HepG2 (cell line): ENCODE measurements around the gene SEBOX. TPM values are rescaled to one million over a fixed set of nuclear protein-coding genes. Genes with fewer than 3 reads are reported as not detected.

Experiments
- AHR ChIP-seq: IDR thresholded peaks from 2 replicates; pipeline ENCODE4 v1.6.1; 2018; ENCODE audit warnings: missing genetic modification reagents, missing compliant biosample characterization
- ARHGAP35 ChIP-seq: sonication (generic); formaldehyde crosslinking; IDR thresholded peaks from 2 replicates; pipeline ENCODE4 v1.9.0; 2022; ENCODE audit warnings: mild to moderate bottlenecking, inconsistent platforms, moderate library complexity, missing genetic modification reagents, borderline replicate concordance
- BCL6 ChIP-seq: IDR thresholded peaks from 2 replicates; pipeline ENCODE4 v1.6.1; 2016; ENCODE audit warnings: missing genetic modification reagents, missing compliant biosample characterization
- BORCS8-MEF2B ChIP-seq: sonication (generic); formaldehyde crosslinking; IDR thresholded peaks from 2 replicates; pipeline ENCODE4 v1.8.0; 2022; ENCODE audit warnings: mild to moderate bottlenecking, missing genetic modification reagents
- CREM ChIP-seq, 2 experiments: sonication (generic) in 1 of 2; formaldehyde crosslinking in 1 of 2; IDR thresholded peaks; 2 replicates each; pipeline versions ENCODE4 v1.4.0 to v1.6.1; 2016 to 2020; ENCODE audit warnings: antibody characterized with exemption in 1 of 2, mild to moderate bottlenecking in 1 of 2, missing genetic modification reagents in 1 of 2
- MBD4 ChIP-seq: IDR thresholded peaks from 2 replicates; pipeline ENCODE4 v1.6.1; 2012; ENCODE audit warnings: low read length, inconsistent platforms, borderline replicate concordance
- POGZ ChIP-seq: sonication (generic); formaldehyde crosslinking; IDR thresholded peaks from 2 replicates; pipeline ENCODE4 v1.4.0; 2020; ENCODE audit warnings: mild to moderate bottlenecking, missing genetic modification reagents
- RAD51 ChIP-seq: fragments of 450-650 bp; IDR thresholded peaks from 2 replicates; pipeline ENCODE4 v1.6.1; 2016; ENCODE audit warnings: borderline replicate concordance
- YY1 ChIP-seq: IDR thresholded peaks from 2 replicates; pipeline ENCODE4 v1.6.1; 2011; ENCODE audit warnings: low read length, low read depth, moderate library complexity, mild to moderate bottlenecking; ENCODE audit not compliant: insufficient read depth, insufficient replicate concordance
- ZNF101 ChIP-seq: sonication (generic); formaldehyde crosslinking; IDR thresholded peaks from 2 replicates; pipeline ENCODE4 v1.4.0; 2020; ENCODE audit warnings: mild to moderate bottlenecking, low read depth, missing genetic modification reagents, borderline replicate concordance
- ZNF317 ChIP-seq: sonication (generic); formaldehyde crosslinking; IDR thresholded peaks from 2 replicates; pipeline ENCODE4 v1.5.0; 2020; ENCODE audit warnings: mild to moderate bottlenecking, missing genetic modification reagents
- ZNF460 ChIP-seq: sonication (generic); formaldehyde crosslinking; IDR thresholded peaks from 2 replicates; pipeline ENCODE4 v1.5.1; 2020; ENCODE audit warnings: missing genetic modification reagents, mild to moderate bottlenecking, borderline replicate concordance
- ZNF598 ChIP-seq: sonication (generic); formaldehyde crosslinking; IDR thresholded peaks from 2 replicates; pipeline ENCODE4 v1.5.1; 2020; ENCODE audit warnings: mild to moderate bottlenecking, missing genetic modification reagents, borderline replicate concordance
- ZNF75D ChIP-seq: sonication (generic); formaldehyde crosslinking; IDR thresholded peaks from 2 replicates; pipeline ENCODE4 v1.8.1; 2023; ENCODE audit warnings: missing genetic modification reagents, mild to moderate bottlenecking, borderline replicate concordance
- ZNF766 ChIP-seq: sonication (generic); formaldehyde crosslinking; IDR thresholded peaks from 2 replicates; pipeline ENCODE4 v1.5.0; 2020; ENCODE audit warnings: missing genetic modification reagents, borderline replicate concordance
- ZNF788 ChIP-seq: sonication (generic); formaldehyde crosslinking; IDR thresholded peaks from 2 replicates; pipeline ENCODE4 v1.5.0; 2020; ENCODE audit warnings: mild to moderate bottlenecking, missing genetic modification reagents, borderline replicate concordance
- ZSCAN21 ChIP-seq: sonication (generic); formaldehyde crosslinking; IDR thresholded peaks from 2 replicates; pipeline ENCODE4 v1.8.0; 2022; ENCODE audit warnings: mild to moderate bottlenecking, missing genetic modification reagents, moderate library complexity, borderline replicate concordance
- ZSCAN9 ChIP-seq: IDR thresholded peaks from 2 replicates; pipeline ENCODE4 v1.6.1; 2016; ENCODE audit warnings: borderline replicate concordance
- polyA plus RNA-seq, 8 experiments: library from polyadenylated mRNA; depleted of rRNA in 3 of 8; stranded (reverse) in 7 of 8; unstranded in 1 of 8; fragments of >200 nt; fragmentation: Illumina TruSeq in 4 of 8; extraction: Trizol in 4 of 8; gene quantifications; 2 replicates each; pipeline versions ENCODE4 v1.2.1 to v1.2.3, GENCODE V29; 2011 to 2016; ENCODE audit warnings: low read depth in 4 of 8, missing spikeins in 1 of 8, mixed read lengths in 1 of 8; ENCODE audit not compliant: insufficient read depth in 1 of 8
- total RNA-seq, 5 experiments: library from RNA; depleted of rRNA; stranded (reverse); fragments of >200 nt; fragmentation: Illumina TruSeq; extraction: Trizol; gene quantifications; 2 replicates each; pipeline ENCODE4 v1.2.3, GENCODE V29; 2016; ENCODE audit warnings: low read depth in 1 of 5
- TF ChIP-seq, protein P1 (sequence below): IDR thresholded peaks from 2 replicates; pipeline ENCODE4 v1.6.1; 2016; ENCODE audit warnings: missing compliant biosample characterization, missing genetic modification reagents, borderline replicate concordance
- TF ChIP-seq, protein P2 (sequence below): IDR thresholded peaks from 2 replicates; pipeline ENCODE4 v1.6.1; 2012; ENCODE audit warnings: low read depth, low read length, improper control_type of control experiment
- TF ChIP-seq, protein P3 (sequence below): sonication (generic); formaldehyde crosslinking; IDR thresholded peaks from 2 replicates; pipeline ENCODE4 v1.4.0; 2020; ENCODE audit warnings: missing genetic modification reagents
- TF ChIP-seq, protein P4 (sequence below): sonication (generic); formaldehyde crosslinking; IDR thresholded peaks from 2 replicates; pipeline ENCODE4 v1.5.0; 2020; ENCODE audit warnings: missing genetic modification reagents, mild to moderate bottlenecking, borderline replicate concordance

SEBOX gene
- total and polyA plus RNA-seq, 2 of the 13 experiments (the other 11 are each of a cell fraction or from before 2014, with no cell fraction given): not detected

DNA sequence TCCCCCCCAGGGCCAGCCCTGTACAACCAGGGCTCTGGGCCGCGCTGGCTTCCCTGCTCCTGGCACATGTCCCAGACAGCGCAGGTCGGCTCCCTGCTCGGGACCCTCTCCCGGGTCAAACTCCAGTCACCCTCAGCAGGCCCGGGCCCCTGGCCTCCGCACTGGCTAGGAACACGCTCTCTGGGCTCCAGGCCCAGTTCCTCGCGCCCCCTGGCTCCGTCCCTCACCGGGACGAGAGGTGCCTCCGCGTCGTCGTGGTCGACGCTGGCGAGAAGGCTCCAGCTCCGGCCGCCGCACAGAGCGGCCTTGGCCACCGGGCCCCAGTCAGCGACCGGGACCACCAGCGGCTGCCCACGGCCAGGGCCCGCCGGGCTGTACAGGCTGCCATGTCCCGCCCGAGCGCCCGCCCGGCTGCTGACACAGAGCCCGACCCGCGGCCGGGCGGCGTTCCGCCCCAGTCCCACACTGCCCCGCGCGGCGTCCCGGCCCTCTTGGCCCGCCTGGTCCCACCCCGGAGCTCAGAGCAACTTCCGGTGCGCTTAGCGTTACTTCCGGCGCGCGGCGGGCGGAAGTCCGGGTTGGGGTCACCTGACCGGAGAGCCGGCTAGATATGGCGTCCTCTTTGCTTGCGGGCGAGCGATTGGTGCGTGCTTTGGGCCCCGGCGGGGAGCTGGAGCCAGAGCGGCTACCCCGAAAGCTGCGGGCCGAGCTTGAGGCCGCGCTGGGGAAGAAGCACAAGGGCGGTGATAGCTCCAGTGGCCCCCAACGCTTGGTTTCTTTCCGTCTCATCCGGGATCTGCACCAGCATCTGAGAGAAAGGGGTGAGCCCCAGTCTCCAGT is 7.7 kb downstream of the SEBOX start, which contains the start of gene POLDIP2 (continued):
- TF ChIP-seq CREM (IDR thresholded peaks at IDR 0.05): peak; percentile 85
- no peak for TF ChIP-seq CREM (CRISPR knock-in tag; IDR thresholded peaks at IDR 0.05)
- no peak for TF ChIP-seq MBD4
- 0 out of 2 replicates have a peak, but pooled peaks have one; percentile 48 for TF ChIP-seq ZNF101 (CRISPR knock-in tag)
- TF ChIP-seq ZNF460: no peak
- TF ChIP-seq, protein P1, sequence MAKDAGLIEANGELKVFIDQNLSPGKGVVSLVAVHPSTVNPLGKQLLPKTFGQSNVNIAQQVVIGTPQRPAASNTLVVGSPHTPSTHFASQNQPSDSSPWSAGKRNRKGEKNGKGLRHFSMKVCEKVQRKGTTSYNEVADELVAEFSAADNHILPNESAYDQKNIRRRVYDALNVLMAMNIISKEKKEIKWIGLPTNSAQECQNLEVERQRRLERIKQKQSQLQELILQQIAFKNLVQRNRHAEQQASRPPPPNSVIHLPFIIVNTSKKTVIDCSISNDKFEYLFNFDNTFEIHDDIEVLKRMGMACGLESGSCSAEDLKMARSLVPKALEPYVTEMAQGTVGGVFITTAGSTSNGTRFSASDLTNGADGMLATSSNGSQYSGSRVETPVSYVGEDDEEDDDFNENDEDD (CRISPR knock-in tag): peak; percentile 43; the same call in 1 of the 2 replicates
- peak; percentile 27 for TF ChIP-seq ZSCAN21
- TF ChIP-seq AHR (CRISPR knock-in tag): no peak
- TF ChIP-seq BORCS8-MEF2B (CRISPR knock-in tag): peak; percentile 91
- peak; percentile 71; the same call in 1 of the 2 replicates for TF ChIP-seq ZNF766 (CRISPR knock-in tag)
- TF ChIP-seq, protein P2, sequence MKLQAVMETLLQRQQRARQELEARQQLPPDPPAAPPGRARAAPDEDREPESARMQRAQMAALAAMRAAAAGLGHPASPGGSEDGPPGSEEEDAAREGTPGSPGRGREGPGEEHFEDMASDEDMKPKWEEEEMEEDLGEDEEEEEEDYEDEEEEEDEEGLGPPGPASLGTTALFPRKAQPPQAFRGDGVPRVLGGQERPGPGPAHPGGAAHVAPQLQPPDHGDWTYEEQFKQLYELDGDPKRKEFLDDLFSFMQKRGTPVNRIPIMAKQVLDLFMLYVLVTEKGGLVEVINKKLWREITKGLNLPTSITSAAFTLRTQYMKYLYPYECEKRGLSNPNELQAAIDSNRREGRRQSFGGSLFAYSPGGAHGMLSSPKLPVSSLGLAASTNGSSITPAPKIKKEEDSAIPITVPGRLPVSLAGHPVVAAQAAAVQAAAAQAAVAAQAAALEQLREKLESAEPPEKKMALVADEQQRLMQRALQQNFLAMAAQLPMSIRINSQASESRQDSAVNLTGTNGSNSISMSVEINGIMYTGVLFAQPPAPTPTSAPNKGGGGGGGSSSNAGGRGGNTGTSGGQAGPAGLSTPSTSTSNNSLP: no peak
- peak; percentile 56 for TF ChIP-seq ARHGAP35 (CRISPR knock-in tag)
- TF ChIP-seq ZNF788 (CRISPR knock-in tag): peak; percentile 93; the same call in 1 of the 2 replicates
- no peak for TF ChIP-seq ZNF317
- TF ChIP-seq ZSCAN9: no peak
- TF ChIP-seq, protein P3, sequence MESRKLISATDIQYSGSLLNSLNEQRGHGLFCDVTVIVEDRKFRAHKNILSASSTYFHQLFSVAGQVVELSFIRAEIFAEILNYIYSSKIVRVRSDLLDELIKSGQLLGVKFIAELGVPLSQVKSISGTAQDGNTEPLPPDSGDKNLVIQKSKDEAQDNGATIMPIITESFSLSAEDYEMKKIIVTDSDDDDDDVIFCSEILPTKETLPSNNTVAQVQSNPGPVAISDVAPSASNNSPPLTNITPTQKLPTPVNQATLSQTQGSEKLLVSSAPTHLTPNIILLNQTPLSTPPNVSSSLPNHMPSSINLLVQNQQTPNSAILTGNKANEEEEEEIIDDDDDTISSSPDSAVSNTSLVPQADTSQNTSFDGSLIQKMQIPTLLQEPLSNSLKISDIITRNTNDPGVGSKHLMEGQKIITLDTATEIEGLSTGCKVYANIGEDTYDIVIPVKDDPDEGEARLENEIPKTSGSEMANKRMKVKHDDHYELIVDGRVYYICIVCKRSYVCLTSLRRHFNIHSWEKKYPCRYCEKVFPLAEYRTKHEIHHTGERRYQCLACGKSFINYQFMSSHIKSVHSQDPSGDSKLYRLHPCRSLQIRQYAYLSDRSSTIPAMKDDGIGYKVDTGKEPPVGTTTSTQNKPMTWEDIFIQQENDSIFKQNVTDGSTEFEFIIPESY (CRISPR knock-in tag): no peak; the same call in 1 of the 2 replicates
- TF ChIP-seq POGZ (CRISPR knock-in tag): peak; percentile 75
- no peak; the same call in 1 of the 2 replicates for TF ChIP-seq BCL6 (CRISPR knock-in tag)
- peak; percentile 96 for TF ChIP-seq YY1
- peak; percentile 56; the same call in 1 of the 2 replicates for TF ChIP-seq RAD51
- TF ChIP-seq ZNF598 (CRISPR knock-in tag): no peak
- TF ChIP-seq, protein P4, sequence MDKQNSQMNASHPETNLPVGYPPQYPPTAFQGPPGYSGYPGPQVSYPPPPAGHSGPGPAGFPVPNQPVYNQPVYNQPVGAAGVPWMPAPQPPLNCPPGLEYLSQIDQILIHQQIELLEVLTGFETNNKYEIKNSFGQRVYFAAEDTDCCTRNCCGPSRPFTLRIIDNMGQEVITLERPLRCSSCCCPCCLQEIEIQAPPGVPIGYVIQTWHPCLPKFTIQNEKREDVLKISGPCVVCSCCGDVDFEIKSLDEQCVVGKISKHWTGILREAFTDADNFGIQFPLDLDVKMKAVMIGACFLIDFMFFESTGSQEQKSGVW (CRISPR knock-in tag): 0 out of 2 replicates have a peak, but pooled peaks have one; percentile 23
- TF ChIP-seq ZNF75D: no peak
